Inflammatory macrophage treated with lipopolysaccharide for 1 hour (primary cell): ENCODE results near the gene STK38.

Experiments used
- DNase-seq, 2 donors: peaks; one replicate each; pipeline ENCODE4 v3.0.0-alpha.2; 2020 to 2022

STK38 gene

DNA sequence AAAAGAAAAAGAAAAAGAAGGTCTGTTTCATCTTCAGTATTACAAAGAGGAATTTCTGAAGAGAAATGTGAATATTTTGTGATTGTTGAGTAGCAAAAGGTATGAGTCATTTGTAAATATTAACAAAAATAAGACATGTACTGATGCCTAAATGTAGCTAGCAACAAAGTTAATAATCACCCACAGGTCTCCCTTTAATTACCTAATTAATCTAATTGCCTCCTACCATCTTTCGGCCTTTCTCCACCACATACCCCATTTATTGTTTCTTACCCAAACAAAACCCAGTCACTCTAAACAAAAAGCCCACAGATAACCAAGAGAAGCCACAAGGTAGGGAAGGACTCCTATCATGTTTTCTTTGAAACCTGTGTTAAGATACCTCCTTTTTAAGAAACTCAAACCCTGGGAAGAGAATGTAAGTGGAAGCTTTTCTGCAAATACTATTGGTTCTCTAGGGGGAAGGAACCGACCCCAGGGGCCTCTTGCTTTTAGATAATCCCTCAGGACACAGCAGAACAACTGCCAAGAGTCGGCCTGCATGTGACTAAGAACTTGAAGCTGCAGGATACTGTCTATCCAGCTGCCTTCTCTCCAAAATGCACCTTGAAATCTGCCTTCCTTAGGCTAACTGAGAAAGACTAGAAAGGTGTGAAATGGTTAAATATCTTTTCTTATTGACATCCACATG lies 16.1 kb upstream of the STK38 start:
- DNase-seq: no peak

DNA sequence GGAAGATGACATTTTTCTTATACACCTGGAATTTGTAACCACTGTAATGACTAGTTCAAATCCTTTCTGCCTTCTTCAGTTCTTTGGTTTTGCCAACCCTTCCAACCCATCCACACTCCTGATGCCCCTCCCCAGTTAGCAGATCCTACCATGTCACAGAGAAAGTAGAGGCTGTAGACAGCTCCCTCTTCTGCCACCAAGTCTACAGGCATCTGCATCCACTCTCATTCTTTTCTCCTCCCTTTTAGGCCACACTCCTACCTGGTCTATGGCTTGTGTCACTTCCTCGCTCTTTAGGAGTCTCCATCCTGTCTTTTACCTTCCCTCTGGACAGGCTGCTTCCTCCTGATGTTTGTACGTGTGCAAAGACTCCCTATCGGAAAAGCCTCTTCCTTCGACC lies 13.5 kb upstream of the STK38 start:
- no peak for DNase-seq

DNA sequence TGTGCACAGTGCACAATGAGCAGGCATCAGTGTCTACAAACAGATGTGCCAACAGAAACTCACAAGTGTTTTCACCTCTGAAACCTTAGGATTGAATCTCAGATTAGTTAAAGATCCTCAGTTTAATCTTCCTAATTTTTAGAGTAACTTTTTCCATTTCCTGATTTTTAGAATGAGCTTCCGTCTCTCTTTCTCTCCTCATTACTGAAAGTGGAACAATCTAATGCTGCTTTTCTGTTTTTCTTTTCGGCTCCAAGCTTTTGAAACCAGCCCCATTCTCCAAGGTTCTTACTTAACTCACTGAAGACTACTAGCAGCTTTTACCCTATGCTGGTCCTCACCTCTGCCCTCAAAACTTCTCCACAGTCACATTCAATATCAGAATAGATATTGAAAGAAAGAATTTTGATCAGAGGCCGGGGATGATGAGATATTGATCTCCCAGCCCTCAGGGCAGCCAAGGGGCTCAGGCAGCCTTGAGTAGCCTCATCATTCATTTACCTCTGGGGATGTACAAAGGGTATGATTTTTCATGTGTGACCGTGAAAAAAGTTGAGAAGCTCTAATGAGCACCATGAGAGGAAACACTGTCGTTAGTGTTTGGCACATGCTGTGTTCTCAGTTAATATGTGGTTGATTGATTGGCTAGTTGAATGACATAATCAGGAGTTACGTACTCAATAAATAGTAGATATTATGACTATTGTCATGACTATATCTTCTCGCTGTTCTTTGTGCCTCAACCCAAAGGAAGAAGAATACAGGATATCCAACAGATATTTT lies 11.9 kb upstream of the STK38 start:
- peak in 1 of 2 donors; percentile 17 for DNase-seq

DNA sequence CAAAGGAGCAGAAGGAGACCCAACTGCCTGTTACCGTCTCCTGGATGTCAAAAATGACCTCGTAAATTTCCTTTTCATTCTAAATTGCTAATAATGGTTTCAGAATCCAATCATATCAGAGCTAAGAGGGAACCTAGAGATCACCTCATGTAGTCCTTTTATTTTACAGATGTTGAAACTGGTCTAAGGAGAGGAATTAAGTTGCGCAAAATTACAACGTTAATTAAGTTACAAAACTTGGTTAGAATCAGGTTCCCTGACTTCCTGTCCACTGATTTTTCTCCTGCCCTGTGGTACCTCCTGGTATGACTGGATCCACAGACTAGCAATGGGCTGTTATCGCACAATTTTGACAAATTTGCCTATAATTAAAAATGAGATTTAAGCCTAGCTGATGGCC lies 9.0 kb upstream of the STK38 start:
- peak in 1 of 2 donors; percentile 25 for DNase-seq

DNA sequence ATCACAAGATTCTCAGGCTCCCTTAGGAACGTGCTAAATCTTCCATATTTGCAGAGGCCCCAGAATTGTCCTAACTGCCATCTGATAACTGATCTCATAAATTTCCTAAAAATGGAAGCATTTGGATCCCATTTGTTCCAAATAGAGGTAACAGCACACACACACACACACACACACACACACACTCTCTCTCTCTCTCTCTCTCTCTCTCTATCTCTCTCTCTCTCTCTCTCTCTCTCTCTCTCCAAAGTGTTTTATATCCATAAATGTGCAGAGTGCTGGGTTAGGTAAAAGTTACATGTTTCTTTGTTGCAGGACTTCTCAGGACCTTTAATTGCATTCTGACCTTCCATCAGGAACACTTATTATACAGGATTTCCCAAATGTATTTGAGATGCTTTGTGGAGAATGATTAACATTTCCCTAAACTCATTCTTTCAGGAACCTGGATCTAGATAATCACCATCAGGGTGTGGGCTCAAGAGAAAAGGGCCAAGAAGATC lies 8.5 kb upstream of the STK38 start:
- no peak for DNase-seq

DNA sequence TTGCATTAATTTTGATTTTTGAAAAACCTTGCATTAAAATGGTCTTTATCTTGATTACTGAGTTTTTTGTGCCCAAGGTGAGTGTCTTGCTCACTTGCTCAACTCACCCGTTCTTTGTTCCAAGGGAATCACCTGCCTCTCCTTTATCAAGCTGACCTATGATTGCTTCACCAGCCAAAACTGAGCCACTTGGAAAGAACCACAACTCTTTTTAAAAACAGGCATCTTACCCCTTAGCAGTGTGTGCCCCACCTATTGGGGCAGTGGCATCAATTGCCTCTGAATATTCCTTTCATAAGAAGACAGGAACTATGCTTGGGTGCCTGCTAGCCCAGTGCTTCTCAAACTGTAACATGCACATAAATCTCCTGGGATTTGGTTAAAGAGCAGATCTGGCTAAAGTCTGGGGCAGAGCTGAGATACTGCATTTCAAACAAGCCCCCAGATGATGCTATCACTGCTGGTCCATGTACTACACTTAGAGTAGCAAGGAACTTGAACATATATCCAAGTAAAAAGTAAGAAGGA lies 3.3 kb upstream of the STK38 start:
- DNase-seq: no peak

DNA sequence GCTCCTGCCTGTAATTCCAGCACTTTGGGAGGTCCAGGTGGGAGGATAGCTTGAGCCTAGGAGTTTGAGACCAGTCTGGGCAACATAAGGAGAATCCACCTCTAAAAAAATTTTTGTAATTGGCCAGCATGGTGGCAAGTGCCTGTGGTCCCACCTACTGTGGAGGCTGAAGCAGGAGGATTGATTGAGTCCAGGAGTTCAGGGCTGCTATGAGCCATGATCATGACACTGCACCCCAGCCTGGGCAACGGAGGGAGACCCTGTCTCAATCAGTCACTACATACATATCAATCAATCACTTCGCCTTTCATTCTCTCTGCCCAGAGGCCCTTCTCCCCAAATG lies 1.1 kb upstream of the STK38 start:
- no peak for DNase-seq

DNA sequence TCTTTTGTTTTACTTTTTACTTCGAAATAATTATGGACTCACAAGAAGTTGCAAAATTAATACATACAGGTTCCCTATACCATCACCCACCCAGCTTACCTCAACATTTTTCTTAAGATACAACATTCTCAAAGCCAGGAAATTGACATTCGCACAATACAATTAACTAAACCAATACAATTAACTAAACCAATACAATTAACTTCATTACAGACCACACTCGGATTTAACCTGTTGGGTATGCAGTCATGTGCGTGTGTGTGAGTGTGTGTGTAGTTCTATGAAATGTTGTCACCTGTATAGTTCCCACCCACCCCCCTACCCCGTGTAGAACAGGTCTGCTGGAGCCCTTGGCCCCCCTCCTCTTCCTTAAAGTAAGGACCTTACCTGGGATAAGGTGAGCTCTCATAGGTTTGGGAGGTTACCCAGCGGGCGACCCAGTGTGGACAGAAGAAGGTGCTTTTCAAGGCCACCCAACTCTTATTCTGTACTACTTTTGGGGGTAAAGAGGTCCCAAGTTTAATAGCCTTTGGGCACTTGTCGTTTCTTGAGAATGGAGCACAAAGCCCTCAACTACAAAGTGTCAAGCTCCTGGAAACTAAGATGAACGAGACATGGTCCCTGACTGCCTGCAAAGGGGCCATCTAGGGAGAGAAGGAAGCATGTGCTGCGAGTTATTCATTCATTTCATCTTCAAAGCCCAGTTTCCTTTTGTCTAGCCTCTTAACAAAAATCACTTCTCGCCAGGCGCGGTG lies 544 bp upstream of the STK38 start:
- DNase-seq: no peak

DNA sequence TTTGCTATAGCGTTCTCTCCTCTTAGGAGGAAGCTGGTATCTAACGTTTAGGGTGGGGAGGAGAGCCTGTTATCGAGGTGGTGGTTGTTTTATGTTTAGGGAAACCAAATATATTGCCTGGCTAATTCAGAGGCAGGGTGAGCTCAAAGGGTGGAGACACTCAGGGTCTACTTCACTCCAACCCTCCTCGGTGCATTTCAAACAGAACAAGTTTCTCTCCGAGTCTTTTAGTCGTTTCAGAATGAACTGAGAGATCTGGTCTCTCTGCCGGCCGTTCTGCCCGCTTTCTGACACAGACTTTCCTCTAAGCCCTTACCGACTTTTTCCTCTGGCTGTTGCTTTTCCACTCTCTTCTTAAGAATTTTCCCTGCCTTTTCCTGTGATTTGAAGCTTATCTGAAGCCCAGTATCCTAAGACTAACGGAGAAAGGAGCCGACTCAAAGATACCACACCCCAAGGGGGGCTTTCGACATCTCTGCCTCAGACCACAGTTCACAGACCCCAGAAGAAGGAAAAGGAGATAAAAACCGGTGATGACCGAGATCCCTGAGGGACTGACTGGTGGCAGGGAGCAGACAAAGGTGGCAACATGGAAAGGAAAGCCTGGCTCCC lies 865 bp downstream of the STK38 start:
- peak; percentile 10 to 33 for DNase-seq

DNA sequence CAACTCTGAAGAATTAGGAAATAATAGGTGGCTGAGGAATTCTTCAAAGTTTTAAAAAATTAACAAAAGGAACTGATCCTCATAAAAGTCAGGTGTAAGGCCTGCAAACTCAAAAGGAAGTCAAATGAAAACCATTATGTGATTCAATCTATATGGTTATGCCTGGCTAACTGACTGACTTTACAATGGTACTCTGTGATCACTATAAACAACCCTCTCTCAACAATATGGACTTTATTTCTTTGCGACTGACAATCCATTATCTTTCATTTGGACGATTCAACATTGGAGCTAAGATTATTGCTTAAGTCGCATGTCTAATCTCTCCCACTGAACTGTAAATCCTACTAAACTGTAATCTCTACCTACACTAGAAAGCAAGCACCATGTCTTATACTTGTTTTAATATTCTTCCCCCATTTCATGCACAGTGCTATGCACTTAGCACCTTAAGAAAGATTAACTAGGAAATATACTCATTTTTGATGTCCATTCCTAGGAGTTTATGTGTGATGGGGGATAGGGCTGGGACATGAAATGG lies 1.4 kb downstream of the STK38 start:
- DNase-seq: no peak

DNA sequence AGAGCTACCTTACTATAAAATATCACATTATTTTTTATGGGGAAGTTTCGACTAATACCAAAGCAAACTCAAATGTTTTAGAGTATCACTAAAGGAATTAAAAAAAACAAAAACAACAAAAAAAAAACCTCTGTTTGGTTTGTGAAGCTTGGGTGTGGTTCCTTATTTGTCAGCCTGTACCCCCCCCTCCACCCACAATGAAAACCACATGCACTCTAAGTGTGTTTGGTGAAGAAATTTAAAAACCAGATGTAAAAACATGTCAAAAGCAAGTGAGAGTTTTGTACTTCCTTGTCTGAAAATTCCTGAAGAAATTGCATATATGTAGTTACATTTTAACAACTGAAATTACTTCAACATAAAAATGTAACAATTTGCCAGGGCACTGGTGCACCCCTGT lies 3.1 kb downstream of the STK38 start:
- peak; percentile 78 to 84 for DNase-seq

DNA sequence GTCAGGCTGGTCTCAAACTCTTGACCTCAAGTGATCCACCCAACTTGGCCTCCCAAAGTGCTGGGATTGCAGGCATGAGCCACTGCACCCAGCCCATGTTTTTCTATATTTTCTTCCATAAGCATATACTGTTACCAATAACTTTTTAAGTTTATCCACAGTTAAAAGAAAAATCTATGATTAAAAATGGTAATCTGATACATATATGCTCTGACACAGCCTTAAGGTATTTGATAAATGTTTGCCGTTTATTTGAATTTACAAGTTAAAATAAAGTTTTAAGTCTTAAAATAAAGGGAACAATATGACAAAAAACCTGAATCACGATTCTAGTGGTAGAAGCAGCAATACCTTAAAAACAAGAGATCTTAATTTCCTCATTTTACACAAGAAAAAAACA lies 5.2 kb downstream of the STK38 start:
- no peak for DNase-seq

DNA sequence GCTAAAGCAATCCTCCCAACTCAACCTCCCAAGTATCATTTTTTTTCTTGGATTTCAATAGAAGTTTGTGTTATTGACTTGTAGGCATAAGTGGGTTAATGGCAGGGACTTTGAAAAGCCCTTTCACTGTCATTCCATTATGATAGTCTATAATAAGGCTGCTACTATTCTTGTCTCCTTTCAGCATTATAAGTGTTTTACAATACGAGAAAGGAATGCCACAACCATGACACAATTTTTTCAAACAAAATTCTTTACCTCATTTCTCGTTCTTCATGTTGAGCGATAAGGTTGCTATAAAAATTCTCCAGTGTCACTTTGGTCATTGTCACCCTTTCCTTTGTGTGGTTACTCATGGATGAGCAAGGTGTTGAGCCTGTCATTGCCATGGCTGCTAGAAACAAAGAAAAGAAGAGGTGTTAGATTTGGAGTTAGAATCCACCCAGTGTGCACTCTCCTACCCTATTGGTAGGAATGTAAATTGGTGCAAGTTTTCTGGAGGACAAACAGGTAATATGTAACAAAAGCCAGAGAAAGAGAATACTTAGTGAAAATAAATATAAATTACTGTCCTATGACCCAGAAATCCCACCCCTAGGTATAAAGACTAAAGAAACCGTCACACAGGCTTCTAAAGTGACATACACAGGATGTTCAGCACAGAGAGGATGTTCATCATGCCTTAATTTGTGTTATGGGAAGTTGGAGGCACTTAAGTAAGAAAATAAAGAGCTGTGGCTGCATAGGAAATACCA lies 7.3 kb downstream of the STK38 start:
- no peak for DNase-seq

DNA sequence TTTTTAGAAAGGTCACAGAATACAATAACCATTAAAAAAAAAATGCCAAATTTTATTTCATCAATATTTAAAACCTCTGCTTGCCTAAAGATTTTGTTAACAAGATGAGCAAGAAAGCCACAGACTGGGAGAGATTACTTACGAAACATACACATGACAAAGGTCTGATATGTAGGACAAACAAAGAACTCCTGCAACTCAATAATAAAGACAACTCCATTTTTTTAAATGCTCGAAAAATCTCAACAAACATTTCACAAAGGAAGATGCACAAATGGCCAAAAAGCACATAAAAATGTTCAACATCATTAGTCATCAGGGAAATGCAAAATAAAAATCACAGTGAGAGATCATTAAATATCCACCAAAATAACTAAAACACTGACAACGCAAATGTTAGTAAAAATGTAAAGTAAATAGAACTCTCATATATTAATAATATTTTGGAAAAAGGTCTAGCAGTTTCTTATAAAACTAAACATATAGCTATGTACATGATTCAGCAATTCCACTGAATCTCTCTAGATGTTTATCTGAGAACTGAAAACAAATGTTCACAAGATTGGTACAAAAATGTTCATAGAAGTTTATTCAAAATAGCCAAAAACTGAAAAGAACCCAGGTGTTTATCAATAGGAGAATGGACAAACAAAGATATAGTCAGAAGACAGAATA lies 10.3 kb downstream of the STK38 start:
- no peak for DNase-seq

DNA sequence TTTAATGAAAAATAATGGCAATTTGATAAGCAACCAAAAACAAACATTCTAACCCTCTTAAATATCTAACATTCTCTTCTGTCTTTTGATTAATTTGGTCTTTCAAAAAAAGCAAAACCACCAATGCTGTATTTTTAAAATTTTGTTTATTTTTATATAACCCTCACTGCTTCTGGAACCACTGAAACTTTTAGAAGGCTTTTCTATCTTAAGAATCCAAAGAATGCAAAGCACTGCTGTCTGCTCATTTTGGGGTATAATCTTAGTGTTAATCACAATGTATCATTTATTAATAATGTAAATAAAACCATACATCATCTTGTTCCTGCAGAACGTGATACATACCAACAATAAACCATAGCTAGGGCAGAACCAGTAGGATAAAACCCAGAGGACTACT lies 14.0 kb downstream of the STK38 start:
- no peak for DNase-seq

DNA sequence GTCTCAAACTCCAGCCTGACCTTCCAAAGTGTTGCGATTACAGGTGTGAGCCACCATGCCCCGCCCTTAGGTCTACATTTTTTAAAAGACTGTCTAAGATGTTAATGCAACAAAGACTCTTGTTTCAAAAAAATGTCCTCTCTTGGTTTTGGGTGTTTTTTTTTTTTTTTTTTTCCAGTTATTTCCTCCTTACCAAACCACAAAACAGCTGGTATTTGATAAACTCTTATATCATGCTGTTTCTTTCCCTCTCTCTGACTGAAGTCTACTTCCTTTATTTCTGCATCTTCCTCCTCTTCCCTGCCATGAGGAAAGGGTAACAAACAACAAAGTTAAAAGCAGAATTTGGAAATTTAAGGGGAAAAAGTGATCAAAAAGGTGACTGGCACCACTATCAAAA lies 21.2 kb downstream of the STK38 start:
- peak in 1 of 2 donors; percentile 1 for DNase-seq

DNA sequence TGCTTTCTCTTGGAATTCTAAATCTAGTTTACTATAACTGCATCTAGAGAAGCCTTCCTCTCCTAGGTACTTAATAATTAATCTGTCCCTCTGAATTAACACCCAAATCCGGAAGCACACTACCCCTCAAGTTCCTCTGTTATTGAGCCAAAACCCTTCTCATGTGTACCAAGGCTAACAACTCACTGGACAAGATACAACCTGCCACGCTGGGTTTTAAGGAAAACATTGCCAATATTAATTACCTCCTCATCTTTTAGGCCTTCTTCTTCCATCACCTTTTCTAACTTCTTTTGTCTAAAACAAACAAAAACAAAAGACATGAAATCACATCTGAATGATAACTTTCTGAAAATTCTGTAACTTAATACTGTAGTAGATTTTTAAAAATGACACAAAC lies 21.9 kb downstream of the STK38 start:
- DNase-seq: no peak

DNA sequence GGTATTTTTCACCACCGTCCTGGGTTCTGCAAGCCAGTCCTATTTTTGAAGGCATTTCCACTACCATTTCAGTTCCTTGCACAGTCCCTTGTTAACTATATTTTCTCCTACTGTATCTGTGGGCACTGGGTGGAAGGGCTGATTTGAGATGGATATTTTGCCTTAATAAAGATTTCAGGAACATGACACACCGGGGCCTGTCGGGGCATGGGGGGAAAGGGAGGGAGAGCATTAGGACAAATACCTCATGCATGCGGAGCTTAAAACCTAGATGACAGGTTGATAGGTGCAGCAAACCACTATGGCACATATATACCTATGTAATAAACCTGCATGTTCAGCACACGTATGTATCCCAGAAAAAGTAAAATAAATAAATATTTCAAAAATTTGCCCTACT lies 22.4 kb downstream of the STK38 start:
- no peak for DNase-seq

DNA sequence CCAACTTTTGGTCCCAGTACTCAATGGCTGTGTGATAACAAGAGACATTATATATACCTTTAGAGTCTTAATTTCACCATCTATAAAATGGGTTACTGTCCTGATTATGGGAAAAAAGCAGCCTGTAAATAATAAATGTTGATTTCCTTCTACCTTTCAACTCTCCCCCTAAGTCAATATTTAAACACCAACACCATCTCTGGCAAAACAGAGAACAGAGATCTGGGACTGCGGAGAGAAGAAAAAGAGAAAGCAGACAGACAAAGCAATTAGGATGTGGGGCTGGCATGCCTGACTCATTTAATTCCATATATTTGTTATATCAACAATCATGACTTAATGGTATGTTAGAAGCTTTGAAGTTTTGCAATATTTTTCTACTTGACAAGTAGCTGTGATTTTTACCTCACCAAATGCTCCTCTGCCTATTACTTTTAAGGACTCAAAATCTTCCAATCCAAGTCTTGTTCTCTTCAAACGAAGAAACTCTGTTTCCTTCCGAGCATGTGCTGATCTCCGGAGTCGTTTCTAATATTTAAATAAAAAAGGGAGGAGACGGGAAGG lies 23.3 kb downstream of the STK38 start:
- no peak for DNase-seq

DNA sequence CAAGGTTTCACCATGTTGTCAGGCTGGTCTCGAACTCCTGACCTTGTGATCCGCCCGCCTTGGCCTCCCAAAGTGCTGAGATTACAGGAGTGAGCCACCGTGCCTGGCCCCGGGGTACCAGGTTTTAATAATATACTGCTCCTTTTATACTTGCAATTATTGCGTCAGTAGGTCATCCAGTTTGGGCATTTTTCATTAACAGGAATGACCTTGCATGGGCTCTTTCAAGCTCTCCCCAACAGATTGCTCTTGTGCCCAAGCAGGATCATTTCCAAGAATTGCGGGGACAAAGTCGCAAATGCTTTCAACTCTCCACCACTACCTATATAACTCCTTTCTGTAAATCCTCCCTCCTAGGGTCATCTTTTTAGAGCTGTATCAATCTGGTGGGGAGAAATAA lies 23.8 kb downstream of the STK38 start:
- DNase-seq: no peak

DNA sequence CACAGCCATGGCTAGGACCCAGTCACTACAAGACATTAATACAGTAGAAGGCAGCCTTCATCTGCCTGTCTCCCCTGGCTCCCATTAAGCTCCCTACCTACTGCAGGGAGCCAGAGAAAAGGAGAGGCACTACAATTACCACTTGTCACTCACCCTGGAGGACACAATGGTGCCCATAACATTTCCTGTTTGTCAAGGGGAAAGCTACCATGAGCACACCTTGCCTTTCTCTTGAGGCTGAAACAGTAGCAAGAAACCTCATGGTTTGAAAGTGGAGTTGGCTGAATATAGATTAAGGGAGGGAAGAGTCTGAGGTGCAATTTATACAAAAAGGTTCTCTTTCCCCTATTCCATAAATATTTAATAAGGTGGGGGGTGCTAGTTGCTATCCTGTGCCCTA lies 27.9 kb downstream of the STK38 start:
- DNase-seq: no peak
